GM21381 (cell line): Measurements from ENCODE around the gene FOXE3.
"Not testable (repeated sequence)": the region's sequence is repeated elsewhere in the genome, so short reads cannot be mapped to it uniquely, and the experiment has no call there.

ENCODE experiments used
- ATAC-seq: cut with Tn5 transposase; IDR thresholded peaks from one replicate; pipeline ENCODE4 v1.9.1; 2021; ENCODE audit warnings: mild to moderate bottlenecking, moderate library complexity; ENCODE audit not compliant: unreplicated experiment

Gene FOXE3

DNA sequence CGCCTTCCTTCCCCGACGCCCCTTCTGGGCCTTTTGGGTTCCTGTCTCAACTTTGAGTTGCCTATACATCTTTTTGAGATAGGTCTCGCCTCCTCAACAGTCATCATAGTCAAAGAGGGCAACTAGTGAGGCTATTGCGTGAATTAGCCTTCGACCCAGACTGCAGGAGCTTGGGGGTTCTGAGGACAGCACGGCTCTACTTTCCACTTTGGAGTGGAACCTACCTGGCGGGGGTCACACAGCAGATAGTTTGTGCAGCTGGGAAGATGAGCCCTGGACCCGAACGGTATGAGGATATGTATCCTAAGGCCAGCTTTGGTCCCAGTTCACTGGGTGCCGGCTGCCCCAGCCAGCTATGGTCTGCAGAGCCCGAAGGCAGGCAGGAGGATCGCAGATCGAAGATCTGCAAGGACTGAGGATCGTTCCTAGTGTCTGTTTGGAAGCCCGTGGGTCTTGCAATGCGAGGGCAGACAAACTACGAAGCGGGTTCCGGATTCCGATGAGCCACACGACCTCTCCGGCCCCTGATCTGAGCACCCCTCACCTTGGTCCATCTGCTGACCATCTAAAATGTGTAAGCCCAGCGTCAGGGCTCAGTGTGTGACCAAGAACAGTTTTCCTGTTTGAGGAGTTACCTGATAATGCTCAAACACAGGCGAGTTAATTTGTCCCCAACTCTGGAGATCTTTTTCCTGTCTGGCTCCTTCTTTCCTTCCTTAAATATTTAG lies 29.9 kb downstream of the FOXE3 start:
- no peak for ATAC-seq

DNA sequence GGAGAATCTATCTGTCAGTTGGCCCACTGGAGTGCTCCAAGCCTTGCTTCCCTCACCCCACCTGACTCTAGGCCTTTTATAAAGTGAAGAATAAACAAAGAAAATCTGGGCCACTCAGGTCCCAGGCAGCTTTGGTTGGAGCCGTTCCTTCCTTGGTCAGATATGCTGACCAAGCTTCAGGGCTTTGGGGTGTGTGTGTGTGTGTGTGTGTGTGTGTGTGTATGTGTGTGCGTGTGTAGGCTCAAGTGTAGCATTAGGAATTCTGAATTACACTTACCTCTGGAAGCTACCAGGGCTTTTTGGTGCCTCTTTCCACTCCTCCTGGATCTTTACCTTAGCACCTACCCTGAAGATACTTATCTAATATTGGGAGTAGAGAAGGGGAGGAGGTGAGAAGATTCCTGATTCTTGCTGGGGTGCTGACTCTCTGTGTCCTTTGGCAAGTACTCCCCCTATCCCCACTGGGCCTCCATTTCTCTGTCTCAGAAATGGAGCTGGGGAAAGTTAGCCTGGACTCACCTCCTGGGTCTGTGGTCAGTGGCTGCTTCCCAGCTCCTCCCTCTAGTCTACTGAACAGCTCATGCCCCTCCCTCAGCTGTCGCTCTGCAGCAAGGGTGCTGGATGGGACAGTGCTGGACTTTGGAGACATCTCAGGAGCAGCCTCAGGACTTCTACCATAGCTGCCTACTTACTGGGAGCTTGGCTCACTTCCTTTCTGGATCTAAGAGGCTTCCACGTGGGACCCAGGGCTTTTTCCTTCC lies 32.6 kb downstream of the FOXE3 start:
- no peak for ATAC-seq

DNA sequence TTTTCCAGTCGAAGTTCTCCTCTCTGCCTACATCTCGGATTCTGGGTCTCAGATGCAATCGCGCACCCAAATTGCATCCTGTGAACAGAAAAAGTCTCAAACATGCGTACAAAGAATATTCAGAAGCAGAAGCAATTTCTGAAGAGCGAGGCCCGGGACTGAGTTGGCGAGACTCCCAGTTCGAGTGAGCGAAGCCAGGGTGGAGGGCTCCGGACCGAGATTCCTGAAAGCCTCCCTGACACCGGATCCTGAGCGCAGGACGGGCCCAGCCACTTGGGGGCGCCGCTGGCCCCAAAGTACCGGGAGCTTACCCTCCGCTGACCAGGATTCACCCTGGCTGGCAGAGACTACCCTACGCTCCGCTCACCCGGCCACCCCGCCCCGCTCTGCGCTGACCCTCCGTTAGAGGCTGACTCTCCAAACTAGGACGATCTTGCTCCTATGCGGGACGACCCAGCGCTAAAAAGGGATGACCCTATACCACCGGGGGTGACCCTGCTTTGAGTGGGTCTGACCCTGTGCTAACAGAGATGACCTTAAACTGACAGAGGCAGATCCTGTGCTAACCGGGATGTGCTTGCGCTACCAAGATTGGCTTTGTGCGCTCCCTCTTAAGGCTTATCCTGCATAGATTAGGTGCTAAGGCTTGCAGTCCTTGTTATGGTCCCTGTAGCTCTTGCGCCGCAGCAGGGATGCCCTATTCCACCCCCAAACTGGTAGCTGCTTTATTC lies 33.9 kb downstream of the FOXE3 start:
- ATAC-seq: no peak

DNA sequence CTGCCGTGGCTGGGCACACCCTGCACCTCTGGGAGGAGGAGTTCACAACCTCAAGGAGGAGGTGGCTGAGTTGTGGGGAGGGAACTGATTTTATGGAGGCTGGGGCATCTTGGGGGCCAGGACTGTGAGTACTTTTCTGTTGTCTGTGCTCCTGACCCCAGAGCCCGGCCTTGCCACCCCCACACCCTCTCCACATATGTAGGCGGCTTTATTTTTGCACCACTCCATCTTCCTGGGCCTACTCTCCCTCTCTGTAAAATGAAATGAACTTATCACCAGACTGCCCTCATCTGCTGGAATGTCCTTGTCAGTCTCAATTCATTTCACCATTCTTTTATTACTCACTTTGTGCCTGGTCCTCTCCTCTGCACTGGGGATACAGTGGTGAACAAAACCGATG lies 34.5 kb downstream of the FOXE3 start:
- no peak for ATAC-seq

DNA sequence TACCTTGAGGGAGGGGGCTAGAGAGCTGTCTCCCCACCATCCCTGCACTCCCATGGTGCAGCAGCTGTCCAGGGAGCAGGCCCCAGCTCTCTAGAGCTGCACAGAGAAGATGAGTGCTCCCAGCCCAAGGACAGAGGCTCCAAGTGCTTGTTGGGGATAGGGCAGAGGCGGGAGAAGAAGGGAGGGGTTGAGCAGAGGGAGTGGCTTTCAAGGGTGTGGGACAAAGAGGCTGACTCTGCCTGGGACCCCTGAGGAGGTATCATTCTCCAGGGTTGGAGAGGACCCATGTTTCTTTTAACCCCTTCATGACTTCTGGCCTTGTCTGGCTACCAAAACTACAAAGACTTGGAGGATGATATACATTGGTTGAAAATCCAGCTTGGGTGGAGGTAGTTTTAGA lies 36.3 kb downstream of the FOXE3 start:
- ATAC-seq: no peak

DNA sequence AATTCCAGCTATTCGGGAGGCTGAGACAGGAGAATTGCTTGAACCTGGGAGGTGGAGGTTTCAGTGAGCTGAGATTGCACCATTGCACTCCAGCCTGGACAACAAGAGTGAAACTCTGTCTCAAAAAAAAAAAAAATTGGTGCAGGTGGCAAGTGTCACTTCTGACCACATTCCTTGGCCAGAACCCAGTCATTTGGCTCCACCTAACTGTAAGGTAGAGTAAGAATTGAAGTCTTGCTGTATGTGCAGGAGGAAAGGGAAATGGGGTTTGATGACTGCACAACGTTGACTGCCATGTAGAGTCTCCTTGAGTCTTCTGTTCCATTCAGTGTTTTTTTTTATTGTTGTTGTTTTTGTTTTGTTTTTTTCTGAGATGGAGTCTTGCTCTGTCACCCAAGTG lies 37.8 kb downstream of the FOXE3 start:
- ATAC-seq: not testable (repeated sequence)

DNA sequence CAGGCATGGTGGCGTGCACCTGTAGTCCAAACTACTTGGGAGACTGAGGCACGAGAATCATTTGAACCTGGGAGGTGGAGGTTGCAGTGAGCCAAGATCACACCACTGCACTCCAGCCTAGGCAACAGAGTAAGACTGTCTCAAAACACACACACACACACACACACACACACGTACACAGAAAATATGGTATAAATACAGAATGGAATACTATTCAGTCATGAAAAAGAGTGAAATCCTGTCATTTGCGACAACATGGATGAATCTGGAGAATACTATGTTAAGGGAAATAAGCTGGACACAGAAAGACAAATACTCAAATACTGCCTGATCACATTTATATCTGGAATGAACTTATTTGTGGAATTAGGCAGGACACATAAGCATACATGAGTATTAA lies 40.2 kb downstream of the FOXE3 start:
- no peak for ATAC-seq

DNA sequence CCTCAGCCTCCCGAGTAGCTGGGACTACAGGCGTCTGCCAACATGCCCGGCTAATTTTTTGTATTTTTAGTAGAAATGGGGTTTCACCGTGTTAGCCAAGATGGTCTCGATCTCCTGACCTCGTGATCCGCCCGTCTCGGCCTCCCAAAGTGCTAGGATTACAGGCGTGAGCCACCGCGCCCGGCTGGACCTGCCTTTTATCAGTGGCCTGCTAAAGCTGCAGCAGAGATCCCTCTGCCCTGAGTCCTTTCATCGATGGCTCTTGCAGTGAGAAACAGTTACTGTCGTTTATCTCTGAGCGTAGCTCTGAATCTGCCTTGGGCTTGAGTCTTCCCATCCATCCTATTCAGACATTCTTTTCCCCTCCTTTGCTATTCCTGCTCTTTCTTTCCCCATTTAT lies 41.5 kb downstream of the FOXE3 start:
- ATAC-seq: not testable (repeated sequence)

DNA sequence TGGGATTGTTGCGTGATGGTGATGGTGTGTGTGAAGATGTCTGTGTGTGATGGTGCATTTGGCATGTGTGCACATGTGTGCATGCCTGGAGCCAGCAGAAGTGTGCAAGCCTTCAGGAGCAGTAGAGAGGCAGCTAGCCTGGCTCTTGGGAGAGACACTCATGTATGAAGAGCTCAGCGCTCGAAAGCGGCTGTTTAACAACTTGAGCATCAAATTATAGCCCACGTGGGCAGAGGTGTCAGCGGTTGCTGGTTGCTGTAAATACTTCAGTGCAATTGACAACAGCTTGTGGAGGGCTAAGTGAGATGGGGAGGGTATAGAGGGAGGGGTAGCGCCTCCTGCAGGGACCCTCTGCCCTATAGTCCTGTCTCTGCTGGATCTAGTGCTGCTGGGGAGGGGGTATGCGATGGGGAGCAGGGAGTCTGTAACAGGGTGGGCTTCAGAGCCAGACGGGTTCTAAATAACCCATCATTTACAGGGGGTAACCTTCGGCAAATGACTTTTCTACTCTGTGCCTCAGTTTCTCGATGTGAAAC lies 43.2 kb downstream of the FOXE3 start:
- ATAC-seq: no peak

DNA sequence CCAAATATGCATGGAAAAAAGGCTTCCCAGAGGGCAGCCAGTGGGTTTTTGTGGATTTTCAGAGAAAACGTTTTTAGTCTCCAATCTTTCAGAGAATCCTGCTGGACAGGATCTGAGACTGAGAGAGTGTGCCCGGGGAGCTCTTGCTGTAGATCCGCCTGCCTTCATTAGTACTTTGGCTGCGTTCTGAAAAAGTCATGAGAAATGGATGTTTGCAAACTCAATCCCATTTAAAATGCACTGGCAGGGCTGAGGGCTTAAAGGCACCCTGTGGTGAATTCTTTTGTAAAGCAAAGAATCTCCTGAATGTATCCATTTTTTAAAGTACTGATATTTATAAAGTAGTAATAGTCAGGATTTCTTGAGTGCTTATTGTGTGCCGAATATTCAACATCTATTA lies 44.0 kb downstream of the FOXE3 start:
- ATAC-seq: no peak

DNA sequence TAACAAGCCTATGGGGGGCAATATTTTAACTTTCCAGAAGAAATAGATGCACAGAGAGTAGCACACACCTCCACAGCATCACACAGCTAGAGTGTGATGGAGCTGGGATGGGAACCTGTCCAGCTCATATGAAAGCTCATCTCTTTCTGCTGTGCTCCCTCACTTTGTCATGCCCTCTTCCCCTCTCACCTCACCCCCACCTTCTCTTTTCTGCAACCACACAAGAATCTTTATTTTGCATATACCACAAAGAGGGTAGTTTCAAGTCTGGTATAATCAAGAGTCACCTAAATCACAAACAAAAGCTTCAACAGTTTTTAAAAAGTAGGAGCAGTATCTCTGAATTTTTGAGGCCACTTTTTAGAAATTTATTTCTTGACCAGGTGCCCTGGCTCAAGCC lies 44.4 kb downstream of the FOXE3 start:
- no peak for ATAC-seq

DNA sequence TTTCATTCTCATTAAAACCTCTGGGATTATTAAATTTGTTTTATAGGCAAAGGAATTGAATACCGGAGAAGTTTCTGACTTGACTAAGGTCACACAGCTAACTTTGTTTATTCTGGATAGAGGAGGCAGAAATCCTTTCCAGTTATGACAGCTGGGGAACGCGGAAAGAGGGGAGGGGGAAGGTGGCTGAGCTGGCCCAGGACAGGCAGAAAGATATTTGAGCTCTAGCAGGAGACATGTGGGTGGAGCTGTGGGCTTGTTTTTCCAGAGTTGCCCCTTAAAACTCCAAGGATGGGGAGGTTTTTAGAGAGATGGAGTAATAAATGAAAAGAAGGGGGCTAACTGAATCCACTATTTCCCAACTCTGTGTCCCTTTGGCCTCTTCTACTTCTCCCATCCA lies 49.5 kb downstream of the FOXE3 start:
- ATAC-seq: no peak
